Activated naive CD4-positive, alpha-beta T cell treated with anti-CD3 and anti-CD28 coated beads, Interleukin-2, amount 50 U/mL, for 24 hours (primary cell): ENCODE results near the gene MANF.
"Not testable (repeated sequence)": the region's sequence is repeated elsewhere in the genome, so short reads cannot be mapped to it uniquely, and the experiment has no call there.

ENCODE experiments used
- H3K27ac Mint-ChIP-seq: one replicate; pipeline ENCODE4 v1.8.0; 2021; ENCODE audit warnings: mild to moderate bottlenecking, mixed read lengths
- H3K27me3 Mint-ChIP-seq: one replicate; pipeline ENCODE4 v1.8.0; 2021; ENCODE audit warnings: mixed read lengths
- H3K36me3 Mint-ChIP-seq: one replicate; pipeline ENCODE4 v1.8.0; 2021; ENCODE audit warnings: mixed read lengths
- H3K4me1 Mint-ChIP-seq: one replicate; pipeline ENCODE4 v1.8.0; 2021; ENCODE audit warnings: mixed read lengths
- H3K4me3 Mint-ChIP-seq: one replicate; pipeline ENCODE4 v1.8.0; 2021; ENCODE audit warnings: mild to moderate bottlenecking, mixed read lengths
- H3K9me3 Mint-ChIP-seq: one replicate; pipeline ENCODE4 v1.8.0; 2021; ENCODE audit warnings: mixed read lengths

Gene MANF

GRCh38 chr3:51382076-51382745 lies 2.9 kb upstream of the MANF start:
- no peaks in the 10 kb centered on the region for H3K9me3 Mint-ChIP-seq
- H3K4me3 Mint-ChIP-seq = no peak overlapping the region
- H3K27me3 Mint-ChIP-seq = no peaks in the 10 kb centered on the region
- peaks cover 34% of the 10 kb centered on the region for H3K4me1 Mint-ChIP-seq
- H3K27ac Mint-ChIP-seq = no peak overlapping the region
- H3K36me3 Mint-ChIP-seq = peaks cover 7% of the 10 kb centered on the region

GRCh38 chr3:51382947-51383578 lies 2.0 kb upstream of the MANF start:
- Mint-ChIP-seq H3K27me3 (no peaks in the 10 kb centered on the region), H3K36me3 (peaks cover 12% of the 10 kb centered on the region), H3K9me3 (no peaks in the 10 kb centered on the region), H3K4me3 (peak overlapping the region; percentile 93), H3K4me1 (peaks cover 43% of the 10 kb centered on the region), H3K27ac (peak overlapping the region; percentile 76)

- H3K27ac Mint-ChIP-seq = peak overlapping the region; percentile 96
- H3K36me3 Mint-ChIP-seq = peaks cover 12% of the 10 kb centered on the region
- no peaks in the 10 kb centered on the region for H3K27me3 Mint-ChIP-seq
- peaks cover 45% of the 10 kb centered on the region for H3K4me1 Mint-ChIP-seq
- H3K9me3 Mint-ChIP-seq = no peaks in the 10 kb centered on the region
- H3K4me3 Mint-ChIP-seq = peak overlapping the region; percentile 93
Measured at GRCh38 chr3:51384055-51384725, 901 bp upstream of the MANF start.

- H3K27ac Mint-ChIP-seq = peak overlapping the region; percentile 93
- no peaks in the 10 kb centered on the region for H3K9me3 Mint-ChIP-seq
- peaks cover 55% of the 10 kb centered on the region for H3K4me1 Mint-ChIP-seq
- no peaks in the 10 kb centered on the region for H3K27me3 Mint-ChIP-seq
- peaks cover 12% of the 10 kb centered on the region for H3K36me3 Mint-ChIP-seq
- H3K4me3 Mint-ChIP-seq = peak overlapping the region; percentile 93
Measured at GRCh38 chr3:51385621-51386091, 565 bp downstream of the MANF start.

- H3K4me1 Mint-ChIP-seq = peaks cover 57% of the 10 kb centered on the region
- no peaks in the 10 kb centered on the region for H3K27me3 Mint-ChIP-seq
- peaks cover 12% of the 10 kb centered on the region for H3K36me3 Mint-ChIP-seq
- peak overlapping the region; percentile 93 for H3K4me3 Mint-ChIP-seq
- H3K27ac Mint-ChIP-seq = peak overlapping the region; percentile 93
- H3K9me3 Mint-ChIP-seq = no peaks in the 10 kb centered on the region
Measured at GRCh38 chr3:51386159-51386851, 1.2 kb downstream of the MANF start.

- Mint-ChIP-seq H3K27ac (peak overlapping the region; percentile 93), H3K4me1 (peaks cover 57% of the 10 kb centered on the region), H3K27me3 (no peaks in the 10 kb centered on the region), H3K4me3 (peak overlapping the region; percentile 93), H3K36me3 (peaks cover 12% of the 10 kb centered on the region), H3K9me3 (no peaks in the 10 kb centered on the region)
Measured at GRCh38 chr3:51386852-51387229, 1.8 kb downstream of the MANF start.

- Mint-ChIP-seq H3K4me3 (peak overlapping the region; percentile 93), H3K36me3 (peaks cover 12% of the 10 kb centered on the region), H3K4me1 (peaks cover 57% of the 10 kb centered on the region)
- not testable (repeated sequence) for H3K27ac Mint-ChIP-seq, H3K27me3 Mint-ChIP-seq, H3K9me3 Mint-ChIP-seq
Measured at GRCh38 chr3:51387281-51387680, 2.2 kb downstream of the MANF start.

- Mint-ChIP-seq H3K36me3 (peaks cover 14% of the 10 kb centered on the region), H3K27ac (peak overlapping the region; percentile 35)
Measured at GRCh38 chr3:51388286-51389029, 3.4 kb downstream of the MANF start.

GRCh38 chr3:51389423-51390183 lies 4.5 kb downstream of the MANF start:
- Mint-ChIP-seq H3K27me3 (no peaks in the 10 kb centered on the region), H3K9me3 (no peaks in the 10 kb centered on the region), H3K27ac (peak overlapping the region; percentile 46), H3K4me1 (peaks cover 64% of the 10 kb centered on the region), H3K4me3 (peak overlapping the region; percentile 30), H3K36me3 (peaks cover 21% of the 10 kb centered on the region)

More at GRCh38 chr3:51388286-51389029, 3.4 kb downstream of the MANF start:
- Mint-ChIP-seq H3K27me3 (no peaks in the 10 kb centered on the region), H3K4me3 (no peak overlapping the region), H3K4me1 (peaks cover 62% of the 10 kb centered on the region), H3K9me3 (no peaks in the 10 kb centered on the region)

- Mint-ChIP-seq H3K27me3 (no peaks in the 10 kb centered on the region), H3K4me1 (peaks cover 72% of the 10 kb centered on the region), H3K36me3 (peaks cover 24% of the 10 kb centered on the region), H3K9me3 (no peaks in the 10 kb centered on the region), H3K27ac (peak overlapping the region; percentile 35), H3K4me3 (peak overlapping the region; percentile 71)
Measured at GRCh38 chr3:51390246-51391074, 5.4 kb downstream of the MANF start.

- Mint-ChIP-seq H3K36me3 (peaks cover 22% of the 10 kb centered on the region), H3K4me1 (peaks cover 68% of the 10 kb centered on the region), H3K9me3 (no peaks in the 10 kb centered on the region)
Measured at GRCh38 chr3:51391075-51391565, 6.0 kb downstream of the MANF start, which contains the start of gene RBM15B. TSS of gene RBM15B (plus strand) at chr3:51391285. CDS start at chr3:51391400, 115 bp downstream.

GRCh38 chr3:51391566-51392354 lies 6.7 kb downstream of the MANF start:
- peak overlapping the region; percentile 88 for H3K4me3 Mint-ChIP-seq
- no peaks in the 10 kb centered on the region for H3K27me3 Mint-ChIP-seq
- peaks cover 19% of the 10 kb centered on the region for H3K36me3 Mint-ChIP-seq
- H3K27ac Mint-ChIP-seq = peak overlapping the region; percentile 89
- peaks cover 68% of the 10 kb centered on the region for H3K4me1 Mint-ChIP-seq
- H3K9me3 Mint-ChIP-seq = no peaks in the 10 kb centered on the region

More at GRCh38 chr3:51391075-51391565, 6.0 kb downstream of the MANF start, which contains the start of gene RBM15B:
- Mint-ChIP-seq H3K4me3 (peak within 1 kb of the TSS; percentile 88), H3K27me3 (no peaks in the 10 kb centered on the region), H3K27ac (peak within 1 kb of the TSS; percentile 89)
